Measurements from ENCODE around the gene SEC24B.
"Not testable (repeated sequence)": the region's sequence is repeated elsewhere in the genome, so short reads cannot be mapped to it uniquely, and the experiment has no call there.

The SEC24B gene

GRCh38 chr4:109574443-109574850 is 140.8 kb downstream of the SEC24B start:
- H3K4me3 ChIP-seq (ENCODE audit: low read depth, low read length) = no peak overlapping the region
- no peak for TF ChIP-seq CTCF (IDR thresholded peaks at IDR 0.05; ENCODE audit: insufficient read depth, low read depth, low read length, missing control alignments)
- no peak for DNase-seq (ENCODE audit: low read depth)

- DNase-seq (ENCODE audit: low read depth) = no peak
- no peak overlapping the region for H3K4me3 ChIP-seq (ENCODE audit: low read depth, low read length)
- TF ChIP-seq CTCF (IDR thresholded peaks at IDR 0.05; ENCODE audit: insufficient read depth, low read depth, low read length, missing control alignments) = no peak
Measured at GRCh38 chr4:109574931-109575804, 141.6 kb downstream of the SEC24B start.

GRCh38 chr4:109576462-109576861 is 142.8 kb downstream of the SEC24B start:
- DNase-seq (ENCODE audit: low read depth) = no peak

GRCh38 chr4:109578846-109579245 is 145.2 kb downstream of the SEC24B start:
- no peak for DNase-seq (ENCODE audit: low read depth)
- no peak overlapping the region for H3K4me3 ChIP-seq (ENCODE audit: low read depth, low read length)
- no peak for TF ChIP-seq CTCF (IDR thresholded peaks at IDR 0.05; ENCODE audit: insufficient read depth, low read depth, low read length, missing control alignments)

More at GRCh38 chr4:109576462-109576861, 142.8 kb downstream of the SEC24B start:
- H3K4me3 ChIP-seq (ENCODE audit: low read depth, low read length) = no peak overlapping the region
- TF ChIP-seq CTCF (IDR thresholded peaks at IDR 0.05; ENCODE audit: insufficient read depth, low read depth, low read length, missing control alignments) = no peak

- H3K4me3 ChIP-seq (ENCODE audit: low read depth, low read length); DNase-seq (ENCODE audit: low read depth): not testable (repeated sequence)
Measured at GRCh38 chr4:109579997-109580396, 146.4 kb downstream of the SEC24B start.

- no peak for TF ChIP-seq CTCF (IDR thresholded peaks at IDR 0.05; ENCODE audit: insufficient read depth, low read depth, low read length, missing control alignments)
- DNase-seq (ENCODE audit: low read depth) = peak; percentile 83
- no peak overlapping the region for H3K4me3 ChIP-seq (ENCODE audit: low read depth, low read length)
Measured at GRCh38 chr4:109588176-109588575, 154.6 kb downstream of the SEC24B start.

- DNase-seq (ENCODE audit: low read depth) = no peak
- H3K4me3 ChIP-seq (ENCODE audit: low read depth, low read length) = no peak overlapping the region
- no peak for TF ChIP-seq CTCF (IDR thresholded peaks at IDR 0.05; ENCODE audit: insufficient read depth, low read depth, low read length, missing control alignments)
Measured at GRCh38 chr4:109589119-109589518, 155.5 kb downstream of the SEC24B start.

Measured in GM12865 (cell line).